HG03571 (cell line): ENCODE results near the gene PDLIM4.

Experiments used
- ATAC-seq: cut with Tn5 transposase; IDR thresholded peaks from one replicate; pipeline ENCODE4 v1.9.1; 2021; ENCODE audit not compliant: unreplicated experiment

The PDLIM4 gene

DNA sequence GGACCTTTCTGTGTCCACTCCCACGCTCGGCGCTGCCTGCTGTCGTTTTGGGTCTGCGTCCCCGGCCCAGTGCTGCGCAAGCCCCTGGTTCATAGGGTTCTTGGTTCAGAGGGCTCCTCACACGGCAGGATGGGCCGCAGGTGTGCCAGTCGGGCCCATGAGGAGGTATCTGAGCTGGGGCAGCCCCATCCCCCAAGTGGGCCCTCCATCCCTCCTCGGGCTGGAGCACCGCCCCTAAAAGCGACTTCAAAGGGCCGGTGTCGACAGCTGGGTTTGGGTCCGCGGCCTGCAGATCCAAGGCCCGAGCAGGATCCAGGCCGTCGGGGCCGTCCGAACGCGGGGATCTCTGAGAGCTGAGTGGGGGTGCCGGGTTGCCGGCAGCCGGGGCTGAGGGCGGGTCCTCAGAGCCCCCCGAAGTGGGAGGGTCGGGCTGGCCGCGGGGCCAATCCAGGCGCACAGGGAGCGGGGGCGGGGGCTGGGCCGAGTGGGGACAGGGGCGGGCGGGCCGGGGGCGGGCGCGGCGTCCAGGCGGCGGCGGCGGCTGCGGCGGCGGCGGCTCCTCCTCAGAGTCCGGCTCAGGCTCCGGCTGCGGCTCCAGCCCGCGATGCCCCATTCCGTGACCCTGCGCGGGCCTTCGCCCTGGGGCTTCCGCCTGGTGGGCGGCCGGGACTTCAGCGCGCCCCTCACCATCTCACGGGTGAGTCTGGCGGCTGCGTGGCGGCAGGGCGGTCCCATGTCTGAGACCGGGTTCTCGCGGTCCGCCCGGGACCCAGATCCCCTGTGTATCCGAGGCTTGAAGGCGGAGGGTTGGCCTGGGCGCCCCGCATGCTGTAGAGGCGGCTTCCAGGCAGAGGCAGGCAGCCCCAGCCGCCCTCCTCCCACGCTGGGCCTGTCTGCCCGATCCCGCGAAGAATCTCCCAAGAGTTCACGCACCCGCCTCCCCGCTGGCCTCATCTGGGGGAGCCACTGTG, at the start of gene PDLIM4:
Gene PDLIM4, plus strand, starts transcription at position 566 of the 971 bp plus-strand sequence. Its CDS starts 39 bp downstream, at position 605.
- ATAC-seq = no peak

- no peak for ATAC-seq
These were observed 49.7 kb upstream of the PDLIM4 start for GRCh38 chr5:132207778-132208177.

DNA sequence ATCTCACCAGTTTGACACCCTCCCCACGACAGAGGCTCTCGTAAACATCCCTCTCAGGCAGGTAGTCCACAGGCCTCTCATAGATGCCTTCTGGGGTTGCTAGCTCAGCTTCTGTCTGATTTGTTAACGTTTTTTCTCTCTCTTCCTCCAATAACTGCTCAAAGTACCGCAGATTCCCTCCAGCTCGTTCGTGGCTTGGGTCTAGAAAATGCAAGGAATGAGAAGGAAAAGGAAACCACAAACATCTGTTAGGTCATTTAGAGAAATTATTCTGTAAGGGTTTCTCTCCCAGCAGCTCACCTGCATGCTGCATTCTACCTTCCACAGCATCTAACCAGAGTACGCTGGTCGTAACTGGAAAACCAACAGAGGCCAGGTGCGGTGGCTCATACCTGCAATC, 48.4 kb upstream of the PDLIM4 start:
- ATAC-seq = no peak

GRCh38 chr5:132209901-132210545, 47.5 kb upstream of the PDLIM4 start:
- no peak for ATAC-seq

- no peak for ATAC-seq
These were observed 46.6 kb upstream of the PDLIM4 start for GRCh38 chr5:132210944-132211343.

GRCh38 chr5:132211787-132212186, 45.7 kb upstream of the PDLIM4 start:
- no peak for ATAC-seq

DNA sequence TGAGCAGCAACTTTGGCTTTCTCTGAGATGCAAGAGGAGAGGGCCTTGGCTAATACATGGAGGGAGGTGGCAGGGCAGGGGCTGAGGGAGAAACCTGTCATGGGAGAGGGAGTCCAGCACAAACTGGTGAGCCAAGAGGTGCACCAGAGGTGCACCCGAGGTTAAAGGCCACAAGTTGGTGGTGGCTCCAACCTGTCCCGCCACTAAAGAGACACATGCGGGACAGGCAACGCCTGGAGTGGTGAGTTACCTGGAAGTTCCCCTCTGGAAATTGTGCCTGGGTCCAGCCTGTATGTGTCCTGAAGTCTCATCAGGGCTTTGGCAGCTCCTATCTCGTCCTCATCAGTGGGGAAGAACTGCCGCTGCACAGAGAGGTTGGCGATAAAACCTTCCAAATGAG, 43.8 kb upstream of the PDLIM4 start:
- ATAC-seq = no peak

DNA sequence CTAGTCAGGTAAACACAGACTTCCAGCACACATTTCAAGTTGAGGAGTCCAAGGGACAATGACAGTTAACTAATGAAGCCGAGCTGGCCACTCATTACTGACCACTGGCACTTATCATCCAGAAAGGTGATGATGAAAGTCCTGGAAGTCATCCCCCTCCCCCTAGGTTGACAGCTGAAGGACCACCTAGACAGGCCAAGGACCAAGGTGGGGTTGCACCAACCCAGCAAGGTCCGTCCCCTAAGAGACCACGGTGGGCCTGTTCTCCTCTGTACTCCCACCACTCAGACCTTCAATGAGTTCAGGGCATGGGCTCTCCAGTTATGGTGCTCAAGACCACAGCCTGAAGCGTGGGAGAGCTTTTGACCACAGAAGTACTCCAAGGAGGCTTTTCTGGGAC, 43.0 kb upstream of the PDLIM4 start:
- ATAC-seq = no peak

- ATAC-seq = no peak
These were observed 42.2 kb upstream of the PDLIM4 start for GRCh38 chr5:132215329-132215728.

DNA sequence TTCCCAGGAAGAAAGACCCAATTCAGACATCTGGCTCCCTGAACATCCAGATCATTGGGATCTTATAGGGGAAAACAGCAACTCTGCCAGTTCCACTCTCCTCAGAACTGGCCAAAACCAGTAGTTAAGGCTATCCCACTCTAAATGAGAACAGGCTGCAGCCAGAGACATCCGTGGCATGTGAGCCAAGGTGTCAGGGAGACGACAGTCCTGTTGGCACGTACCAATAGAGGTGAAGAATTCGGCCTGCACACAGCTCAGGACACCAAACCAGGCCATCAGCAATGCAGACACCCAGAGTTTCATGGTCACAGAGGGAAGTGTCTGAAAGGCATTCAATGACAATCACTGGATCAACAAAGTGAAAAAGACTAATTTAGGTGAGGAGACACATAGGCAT, 39.2 kb upstream of the PDLIM4 start:
- ATAC-seq = no peak

DNA sequence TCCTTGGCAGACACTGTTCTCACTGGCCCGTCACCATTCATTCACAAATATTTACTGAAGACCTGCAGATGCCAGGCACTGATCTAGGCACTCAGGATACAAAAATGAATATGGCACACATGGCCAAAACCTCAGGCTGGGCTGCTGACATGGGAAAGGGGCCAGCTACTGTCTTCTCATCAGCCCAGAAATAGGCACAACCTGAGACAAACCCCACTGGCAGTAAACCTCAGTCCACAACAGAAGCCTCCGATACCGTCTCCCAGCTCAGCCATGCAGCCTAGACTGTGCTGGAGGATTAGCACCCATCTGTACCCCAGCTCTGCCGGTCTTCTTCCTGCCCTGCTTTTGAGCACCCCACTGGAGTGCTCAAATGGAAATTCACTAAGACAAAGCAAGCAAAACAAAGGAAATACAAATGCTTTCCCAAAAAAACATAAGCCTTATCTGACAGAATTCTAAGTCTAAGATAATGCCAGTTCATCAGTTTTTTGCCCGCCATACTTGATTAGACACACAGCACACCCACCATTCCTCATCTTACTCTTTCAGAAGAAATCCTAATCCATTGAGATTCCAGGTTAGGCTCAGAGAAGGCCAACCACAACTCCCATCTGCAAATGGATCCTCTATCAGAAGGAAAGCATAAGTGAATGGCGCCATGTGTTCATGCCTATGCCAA, 38.1 kb upstream of the PDLIM4 start:
- ATAC-seq = no peak

- no peak for ATAC-seq
These were observed 37.5 kb upstream of the PDLIM4 start for GRCh38 chr5:132219981-132220380.

GRCh38 chr5:132220491-132220890, 37.0 kb upstream of the PDLIM4 start:
- no peak for ATAC-seq

GRCh38 chr5:132221781-132222648, 35.5 kb upstream of the PDLIM4 start:
- ATAC-seq = no peak

DNA sequence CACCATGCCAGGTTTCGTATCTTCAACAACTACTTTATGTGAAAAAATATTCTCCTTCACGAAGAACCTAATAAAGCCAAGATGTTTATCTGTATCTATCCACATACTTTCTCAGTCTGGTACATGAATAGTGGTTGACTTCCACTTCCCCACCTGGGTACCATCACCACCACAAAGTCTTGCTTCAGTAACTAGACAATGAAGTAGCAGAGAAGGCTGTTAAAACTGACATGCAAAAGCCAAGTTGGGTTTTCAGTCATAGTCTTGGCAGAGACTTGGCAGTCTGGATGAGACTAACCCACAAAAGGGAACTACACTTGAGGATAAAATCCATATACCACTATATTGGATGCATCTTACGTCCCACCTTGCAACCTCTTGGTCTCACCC, 34.9 kb upstream of the PDLIM4 start:
- peak; percentile 67 for ATAC-seq

DNA sequence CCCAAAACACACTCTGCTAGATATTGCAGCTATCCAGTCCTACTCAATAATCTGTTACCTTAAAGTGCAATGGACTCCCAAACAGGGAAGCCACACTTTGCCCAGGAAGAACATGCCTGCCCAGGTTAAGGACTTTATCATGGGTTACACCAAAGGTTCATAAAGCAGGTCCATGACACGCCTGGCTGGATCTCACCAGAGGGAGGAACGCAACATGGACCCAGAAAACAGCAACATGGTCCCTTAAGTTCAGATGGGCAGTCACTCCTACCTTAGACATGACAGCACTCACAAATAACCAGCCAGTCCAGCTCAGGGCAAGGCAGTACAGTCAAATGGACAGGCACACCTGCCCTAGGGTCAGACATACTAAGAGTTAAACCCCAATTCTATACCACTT, 33.6 kb upstream of the PDLIM4 start:
- no peak for ATAC-seq

DNA sequence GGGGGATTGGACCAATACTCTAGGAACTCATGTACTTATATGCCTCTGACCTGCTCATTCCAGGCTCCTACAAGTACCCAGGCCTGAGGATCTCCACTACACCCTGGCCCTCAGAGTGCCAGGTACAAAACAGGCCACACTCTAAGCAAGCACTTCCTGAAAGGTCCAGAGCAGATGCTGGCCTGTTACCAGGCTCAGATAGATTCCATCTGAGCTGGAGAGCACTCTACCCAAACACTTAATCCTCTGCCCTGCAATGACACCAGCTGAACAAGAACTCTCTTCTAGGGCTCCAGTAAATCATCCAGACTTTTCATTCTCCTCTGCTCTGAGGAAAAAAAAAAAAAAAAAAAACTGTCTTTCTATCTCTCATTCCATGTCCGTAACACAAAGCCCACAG, 32.8 kb upstream of the PDLIM4 start:
- ATAC-seq = no peak

- no peak for ATAC-seq
These were observed 32.1 kb upstream of the PDLIM4 start for GRCh38 chr5:132225165-132226032.

DNA sequence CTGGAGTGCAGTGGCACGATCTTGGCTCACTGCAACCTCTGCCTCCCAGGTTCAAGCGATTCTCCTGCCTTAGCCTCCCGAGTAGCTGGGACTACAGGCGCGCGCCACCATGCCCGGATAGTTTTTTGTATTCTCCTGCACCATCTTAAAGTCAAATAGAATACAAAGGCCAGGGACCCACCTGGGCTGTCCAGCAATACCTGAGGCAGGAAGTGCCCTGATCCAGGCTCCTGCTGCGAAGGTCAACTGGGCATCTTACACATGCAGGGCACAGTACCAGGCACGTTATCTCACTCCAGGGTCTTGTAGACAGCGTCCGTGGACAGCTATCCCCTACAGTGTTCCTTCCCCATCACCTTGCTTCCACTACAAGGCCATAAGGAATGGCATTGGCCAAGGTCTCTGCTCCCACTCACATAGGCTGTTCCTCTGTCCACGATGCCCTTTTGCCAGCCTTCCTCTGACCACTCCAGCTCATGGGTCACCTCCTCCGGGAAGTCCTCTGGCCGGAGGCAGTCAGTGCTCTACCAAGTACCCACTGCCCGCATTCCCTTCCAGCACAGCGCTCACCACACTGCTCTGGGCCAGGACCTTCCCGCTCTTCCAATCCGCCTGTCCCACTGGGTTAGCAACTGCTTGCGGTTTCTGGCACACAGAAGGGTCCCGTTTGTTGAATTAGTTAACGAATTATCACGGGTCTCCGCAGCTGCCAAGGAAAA, 30.8 kb upstream of the PDLIM4 start:
- no peak for ATAC-seq
